Stomach smooth muscle (tissue), 2 donors: Measurements from ENCODE around the gene ADPRHL1.
"Not testable (repeated sequence)": the region's sequence is repeated elsewhere in the genome, so short reads cannot be mapped to it uniquely, and the experiment has no call there.

Experiments used
- H3K27ac ChIP-seq: one replicate; pipeline ENCODE4 v1.7.0; 2013; ENCODE audit warnings: mild to moderate bottlenecking, low read length, inconsistent platforms
- H3K27me3 ChIP-seq, 2 donors: one replicate each; pipeline ENCODE4 v1.7.0; 2013; ENCODE audit warnings: low read length in 2 of 2; ENCODE audit not compliant: insufficient read depth in 2 of 2, control insufficient read depth in 1 of 2
- H3K36me3 ChIP-seq, 2 donors: one replicate each; pipeline ENCODE4 v1.7.0; 2013; ENCODE audit warnings: low read length in 2 of 2; ENCODE audit not compliant: control insufficient read depth in 2 of 2, insufficient read depth in 2 of 2
- H3K4me1 ChIP-seq: one replicate; pipeline ENCODE4 v1.7.0; 2013; ENCODE audit warnings: low read length; ENCODE audit not compliant: control insufficient read depth, insufficient read depth
- H3K4me3 ChIP-seq, 2 donors: one replicate each; pipeline ENCODE4 v1.7.0; 2013; ENCODE audit warnings: low read length in 2 of 2
- H3K9ac ChIP-seq, 2 donors: one replicate each; pipeline ENCODE4 v1.7.0; 2013; ENCODE audit warnings: low read length in 2 of 2, mild to moderate bottlenecking in 1 of 2
- H3K9me3 ChIP-seq, 2 donors: one replicate each; pipeline ENCODE4 v1.7.0; 2013; ENCODE audit warnings: low read length in 2 of 2; ENCODE audit not compliant: control insufficient read depth in 2 of 2
- donor health status: healthy.
- donor health status: Pancreatic carcinoma.

Gene ADPRHL1

DNA sequence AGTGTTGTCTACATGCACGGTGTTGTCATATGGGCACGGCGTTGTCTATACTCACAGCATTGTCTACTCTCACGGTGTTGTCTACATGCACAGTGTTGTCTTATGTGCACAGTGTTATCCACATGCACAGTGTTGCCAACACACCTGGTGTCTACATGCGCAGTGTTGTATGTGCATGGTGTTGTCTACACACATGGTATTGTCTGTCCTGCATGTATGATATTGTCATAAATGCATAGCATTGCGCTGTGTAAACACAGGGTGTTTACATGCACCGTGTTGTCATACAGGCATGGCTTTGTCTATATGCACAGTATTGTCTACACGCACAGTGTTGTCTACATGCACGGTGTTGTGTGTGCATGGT is 6.8 kb downstream of the ADPRHL1 start:
- H3K4me1 ChIP-seq: peaks cover 8% of the 10 kb centered on the region
- no peaks in the 10 kb centered on the region for H3K27me3 ChIP-seq
- H3K9ac ChIP-seq: no peak overlapping the region
- H3K4me3 ChIP-seq: no peak overlapping the region
- H3K36me3 ChIP-seq: peaks cover 7 to 8% of the 10 kb centered on the region in 2 donors
- H3K27ac ChIP-seq: no peak overlapping the region
- no peaks in the 10 kb centered on the region for H3K9me3 ChIP-seq

DNA sequence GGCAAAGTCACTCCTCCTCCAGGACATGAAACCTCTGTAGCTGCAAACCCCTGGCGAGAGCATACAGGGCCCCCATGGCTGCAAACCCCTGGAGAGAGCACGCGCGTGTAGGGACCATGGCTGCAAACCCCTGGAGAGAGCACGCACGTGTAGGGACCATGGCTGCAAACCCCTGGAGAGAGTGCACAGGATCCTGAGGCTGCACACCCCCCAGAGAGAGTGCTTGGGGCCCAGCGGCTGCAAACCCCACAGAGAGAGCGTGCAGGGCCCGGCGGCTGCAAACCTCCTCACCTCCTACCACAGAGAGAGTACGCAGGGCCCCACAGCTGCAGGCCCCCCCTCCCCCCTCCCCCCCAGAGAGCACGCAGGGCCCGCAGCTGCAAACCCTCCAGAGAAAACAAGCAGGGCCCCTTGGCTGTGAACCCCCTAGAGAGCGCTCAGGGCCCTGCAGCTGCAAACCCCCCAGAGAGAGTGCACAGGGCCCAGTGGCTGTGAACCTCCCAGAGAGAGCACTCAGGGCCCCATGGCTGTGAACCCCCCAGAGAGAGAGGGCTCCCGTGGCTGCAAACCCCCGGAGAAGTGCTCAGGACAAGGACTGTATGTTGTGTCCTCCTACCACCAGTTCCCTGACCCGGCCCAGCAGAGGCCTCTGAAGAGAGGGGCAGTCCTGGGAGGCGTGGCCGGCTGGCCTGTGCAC is 7.3 kb downstream of the ADPRHL1 start:
- no peak overlapping the region for H3K27ac ChIP-seq
- H3K36me3 ChIP-seq: peaks cover 7 to 8% of the 10 kb centered on the region in 2 donors
- H3K9ac ChIP-seq: no peak overlapping the region
- H3K4me3 ChIP-seq: no peak overlapping the region
- H3K9me3 ChIP-seq: no peaks in the 10 kb centered on the region
- H3K4me1 ChIP-seq: peaks cover 8% of the 10 kb centered on the region
- no peaks in the 10 kb centered on the region for H3K27me3 ChIP-seq

DNA sequence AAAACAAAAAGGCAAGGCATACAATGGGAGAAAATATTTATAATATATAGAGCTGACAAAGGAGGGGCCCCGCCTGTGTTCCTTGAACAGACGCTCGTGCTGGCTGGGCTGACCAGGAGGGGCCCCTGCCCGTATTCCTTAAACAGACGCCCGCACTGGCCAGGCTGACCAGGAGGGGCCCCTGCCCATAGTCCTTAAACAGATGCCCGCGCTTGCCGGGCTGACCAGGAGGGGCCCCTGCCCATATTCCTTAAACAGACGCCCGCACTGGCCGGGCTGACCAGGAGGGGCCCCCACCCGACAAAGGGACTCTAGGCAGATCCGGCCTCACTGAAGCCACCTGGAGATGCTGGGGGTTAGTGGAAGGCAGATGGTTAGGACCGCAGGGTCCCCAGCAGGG is 9.3 kb downstream of the ADPRHL1 start:
- no peaks in the 10 kb centered on the region for H3K9me3 ChIP-seq
- no peak overlapping the region for H3K9ac ChIP-seq
- H3K4me3 ChIP-seq: no peak overlapping the region
- no peaks in the 10 kb centered on the region for H3K27me3 ChIP-seq
- H3K36me3 ChIP-seq: peaks cover 7 to 8% of the 10 kb centered on the region in 2 donors
- H3K4me1 ChIP-seq: peaks cover 3% of the 10 kb centered on the region
- no peak overlapping the region for H3K27ac ChIP-seq

DNA sequence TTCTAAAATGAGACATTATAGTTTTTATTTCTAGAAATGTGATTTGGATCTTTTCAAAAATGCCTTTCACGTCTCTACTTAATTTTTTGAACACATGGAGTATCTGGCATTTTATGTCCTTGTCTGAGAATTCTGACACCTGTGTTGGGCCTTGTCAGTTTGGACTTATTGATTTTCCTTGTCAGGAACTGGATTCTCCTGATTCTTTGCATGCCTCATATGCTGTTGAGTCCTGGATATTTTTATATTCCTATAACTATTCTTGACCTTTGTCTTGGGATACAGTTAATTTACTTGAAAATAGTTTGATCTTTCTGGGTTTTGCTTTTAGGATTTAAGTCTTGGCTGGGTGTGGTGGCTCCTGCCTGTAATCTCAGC is 10.3 kb downstream of the ADPRHL1 start:
- Histone ChIP-seq H3K9ac (no peak overlapping the region), H3K4me1 (no peaks in the 10 kb centered on the region), H3K27ac (no peak overlapping the region)

DNA sequence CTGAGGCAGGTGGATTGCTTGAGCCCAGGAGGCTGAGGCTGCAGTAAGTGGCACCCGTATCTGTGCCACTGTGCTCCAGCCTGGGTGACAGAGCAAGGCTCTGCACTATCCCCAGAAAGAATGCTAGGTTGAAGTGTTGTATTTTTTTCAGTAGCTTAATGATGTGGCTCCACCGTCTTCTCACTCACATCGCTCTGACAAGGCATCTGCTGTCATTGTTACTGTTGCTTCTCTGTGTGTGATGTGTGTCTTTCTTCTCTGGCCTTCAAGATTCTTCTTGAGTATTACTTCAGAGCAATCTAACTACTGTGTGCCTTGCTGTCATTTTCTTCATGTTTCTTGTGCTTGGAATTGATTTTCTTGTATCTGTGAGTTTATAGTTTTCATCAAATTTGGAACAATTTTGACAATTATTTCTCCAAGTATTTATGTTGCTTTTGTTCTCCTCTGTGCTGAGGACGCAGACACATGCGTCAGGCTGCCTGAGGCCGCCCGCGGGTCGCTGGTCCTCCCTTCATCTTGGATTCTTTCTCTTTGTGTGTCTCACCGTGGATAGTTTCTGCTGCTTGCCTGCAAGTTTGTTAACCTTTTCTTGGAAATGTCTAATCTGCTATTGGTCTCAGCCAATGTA is 10.8 kb downstream of the ADPRHL1 start:
- Histone ChIP-seq H3K27me3 (no peaks in the 10 kb centered on the region), H3K4me1 (peaks cover under 1% of the 10 kb centered on the region), H3K27ac (no peak overlapping the region), H3K4me3 (no peak overlapping the region), H3K36me3 (peaks cover 6 to 7% of the 10 kb centered on the region in 2 donors), H3K9ac (no peak overlapping the region), H3K9me3 (no peaks in the 10 kb centered on the region)

More for the DNA sequence above, 10.3 kb downstream of the ADPRHL1 start:
- Histone ChIP-seq H3K36me3 (peaks cover 7 to 8% of the 10 kb centered on the region in 2 donors), H3K4me3 (no peak overlapping the region), H3K27me3 (no peaks in the 10 kb centered on the region), H3K9me3 (no peaks in the 10 kb centered on the region)

DNA sequence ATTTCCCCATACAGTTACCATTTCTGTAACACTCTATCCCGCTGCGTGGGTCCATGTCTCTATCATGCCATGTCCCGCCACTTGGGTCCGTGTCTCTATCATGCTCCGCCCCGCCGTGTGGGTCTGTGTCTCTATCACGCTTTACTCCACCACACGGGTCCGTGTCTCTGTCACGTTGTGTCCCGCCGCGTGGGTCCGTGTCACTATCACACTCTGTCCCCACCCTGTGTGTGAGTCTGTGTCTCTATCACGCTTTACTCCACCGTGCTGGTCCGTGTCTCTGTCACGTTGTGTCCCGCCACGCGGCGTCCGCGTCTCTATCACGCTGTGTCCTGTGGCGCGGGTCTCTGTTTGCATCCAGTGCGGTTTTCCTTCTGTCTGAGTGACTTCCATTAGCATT is 11.6 kb downstream of the ADPRHL1 start:
- Histone ChIP-seq H3K9ac (no peak overlapping the region), H3K36me3 (peaks cover 3 to 7% of the 10 kb centered on the region in 2 donors), H3K4me3 (no peak overlapping the region), H3K9me3 (no peaks in the 10 kb centered on the region), H3K27me3 (no peaks in the 10 kb centered on the region), H3K4me1 (peaks cover 5% of the 10 kb centered on the region), H3K27ac (no peak overlapping the region)

DNA sequence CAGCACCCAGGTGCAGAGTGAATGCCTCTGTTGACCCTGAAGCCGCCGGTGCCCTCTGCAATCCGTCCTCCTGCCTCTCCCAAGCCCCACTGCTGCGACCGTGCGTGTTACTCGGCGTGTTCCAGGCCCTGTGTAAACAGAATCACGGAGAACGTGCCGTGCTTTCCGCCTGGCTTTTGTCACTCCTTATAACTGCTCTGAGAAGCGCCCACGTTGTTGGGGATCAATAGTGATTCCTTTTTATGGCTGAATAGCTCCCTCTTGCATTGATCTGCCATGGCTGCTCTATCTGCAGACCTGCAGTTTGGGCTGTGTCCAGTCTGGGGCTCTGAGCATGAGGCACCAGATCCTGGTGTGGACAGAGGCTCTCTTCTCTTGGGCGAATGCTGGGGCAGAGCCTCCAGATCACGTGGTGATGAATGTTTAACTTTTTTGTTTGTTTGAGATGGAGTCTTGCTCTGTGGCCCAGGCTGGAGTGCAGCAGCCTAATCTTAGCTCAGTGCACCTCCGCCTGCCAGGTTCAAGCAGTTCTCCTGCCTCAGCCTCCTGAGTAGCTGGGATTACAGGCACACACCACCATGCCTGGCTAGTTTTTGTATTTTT is 15.8 kb downstream of the ADPRHL1 start:
- Histone ChIP-seq H3K9me3 (no peaks in the 10 kb centered on the region), H3K4me1 (peaks cover 5% of the 10 kb centered on the region), H3K27me3 (no peaks in the 10 kb centered on the region), H3K27ac (peak overlapping the region; percentile 46), H3K9ac (peak overlapping the region in 1 of 2 donors; percentile 15), H3K4me3 (peak overlapping the region; percentile 22 to 29), H3K36me3 (peaks cover 3 to 6% of the 10 kb centered on the region in 2 donors)

DNA sequence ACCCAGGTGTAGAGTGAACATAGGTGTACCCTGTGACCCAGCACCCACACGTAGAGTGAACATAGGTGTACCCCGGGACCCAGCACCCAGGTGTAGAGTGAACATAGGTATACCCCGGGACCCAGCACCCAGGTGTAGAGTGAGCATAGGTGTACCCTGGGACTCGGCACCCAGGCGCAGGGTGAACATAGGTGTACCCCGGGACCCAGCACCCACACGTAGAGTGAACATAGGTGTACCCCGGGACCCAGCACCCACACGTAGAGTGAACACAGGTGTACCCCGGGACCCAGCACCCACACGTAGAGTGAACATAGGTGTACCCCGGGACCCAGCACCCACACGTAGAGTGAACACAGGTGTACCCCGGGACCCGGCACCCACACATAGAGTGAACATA is 16.4 kb downstream of the ADPRHL1 start:
- not testable (repeated sequence) for H3K4me3 ChIP-seq, H3K9ac ChIP-seq, H3K4me1 ChIP-seq, H3K36me3 ChIP-seq, H3K9me3 ChIP-seq, H3K27me3 ChIP-seq
- H3K27ac ChIP-seq: peak overlapping the region; percentile 46

DNA sequence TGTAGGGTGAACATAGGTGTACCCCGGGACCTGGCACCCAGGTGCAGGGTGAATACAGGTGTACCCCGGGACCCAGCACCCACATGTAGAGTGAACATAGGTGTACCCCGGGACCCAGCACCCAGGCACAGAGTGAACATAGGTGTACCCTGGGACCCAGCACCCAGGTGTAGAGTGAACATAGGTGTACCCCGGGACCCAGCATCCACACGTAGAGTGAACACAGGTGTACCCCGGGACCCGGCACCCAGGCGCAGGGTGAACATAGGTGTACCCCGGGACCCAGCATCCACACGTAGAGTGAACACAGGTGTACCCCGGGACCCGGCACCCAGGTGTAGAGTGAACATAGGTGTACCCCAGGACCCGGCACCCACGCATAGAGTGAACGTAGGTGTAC is 17.4 kb downstream of the ADPRHL1 start:
- not testable (repeated sequence) for H3K4me1 ChIP-seq, H3K27ac ChIP-seq, H3K9ac ChIP-seq, H3K27me3 ChIP-seq, H3K36me3 ChIP-seq, H3K9me3 ChIP-seq, H3K4me3 ChIP-seq

DNA sequence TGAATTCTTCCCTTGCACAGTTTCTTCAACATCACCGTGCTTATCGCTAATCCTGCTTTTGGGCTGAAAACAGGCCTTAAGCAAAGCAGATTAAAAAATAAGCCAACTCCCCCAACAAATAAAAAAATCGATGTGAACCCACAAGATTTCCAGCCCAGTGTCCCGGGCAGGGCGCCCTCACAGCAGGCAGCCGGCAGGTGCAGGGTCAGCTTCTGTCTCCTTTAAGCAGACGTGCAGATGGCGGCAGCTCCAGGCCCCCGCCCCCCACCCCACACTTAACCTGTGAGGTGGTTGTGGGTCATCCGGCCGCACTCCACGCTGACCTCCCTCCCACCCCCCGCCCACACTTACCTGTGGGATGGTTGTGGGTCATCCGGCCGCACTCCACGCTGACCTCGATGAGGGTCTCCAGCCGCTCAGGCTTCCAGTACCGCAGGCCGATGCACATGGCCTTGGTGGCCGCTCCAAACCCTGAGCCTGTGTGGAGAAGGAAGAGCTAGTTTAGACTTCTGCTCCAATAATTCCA is 19.8 kb downstream of the ADPRHL1 start:
- Histone ChIP-seq H3K4me3 (no peak overlapping the region), H3K27me3 (no peaks in the 10 kb centered on the region), H3K4me1 (peaks cover 5% of the 10 kb centered on the region), H3K9me3 (no peaks in the 10 kb centered on the region), H3K9ac (no peak overlapping the region), H3K36me3 (peaks cover 0 to 2% of the 10 kb centered on the region in 2 donors), H3K27ac (no peak overlapping the region)
